Stimulated activated CD8-positive, alpha-beta memory T cell treated with anti-CD3 and anti-CD28 coated beads, Interleukin-4, amount 100 ng/mL, for 1 hour (primary cell): Measurements from ENCODE around the gene CAPSL.
"Not testable (repeated sequence)": the region's sequence is repeated elsewhere in the genome, so short reads cannot be mapped to it uniquely, and the experiment has no call there.

Experiments used
- DNase-seq, 2 donors: peaks; one replicate each; pipeline ENCODE4 v3.0.0-alpha.2; 2020; ENCODE audit warnings: low read depth in 2 of 2, low spot score in 1 of 2

The CAPSL gene

GRCh38 chr5:35908228-35908627 is 30.2 kb downstream of the CAPSL start:
- no peak for DNase-seq

- no peak for DNase-seq
Observed at GRCh38 chr5:35904443-35905132, 33.8 kb downstream of the CAPSL start.

DNA sequence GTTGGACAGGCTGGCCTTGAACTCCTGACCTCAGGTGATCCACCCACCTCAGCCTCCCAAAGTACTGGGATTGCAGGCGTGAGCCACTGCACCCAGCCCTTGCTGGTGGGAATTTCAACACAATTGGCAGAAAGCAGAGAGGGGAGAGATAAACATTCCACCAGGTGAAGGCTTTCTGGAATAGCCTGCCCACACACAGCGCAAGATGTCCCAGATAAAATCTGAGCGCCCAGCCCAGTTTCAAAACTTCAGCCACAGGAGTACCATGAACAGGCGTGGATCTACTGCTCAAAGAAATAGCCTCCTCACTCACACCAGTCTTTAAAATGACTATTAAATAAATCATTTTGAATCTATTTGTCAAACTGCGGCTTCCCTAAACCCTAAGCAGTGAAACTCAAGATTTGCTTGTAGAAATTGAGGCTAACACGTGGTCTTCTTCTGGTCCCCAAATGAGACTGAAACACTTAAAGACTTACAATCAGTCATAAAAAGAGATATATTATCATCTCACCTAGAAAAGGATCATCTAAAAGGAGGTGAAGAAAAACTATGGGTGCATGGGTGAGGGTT is 34.7 kb downstream of the CAPSL start:
- DNase-seq, result no peak

DNA sequence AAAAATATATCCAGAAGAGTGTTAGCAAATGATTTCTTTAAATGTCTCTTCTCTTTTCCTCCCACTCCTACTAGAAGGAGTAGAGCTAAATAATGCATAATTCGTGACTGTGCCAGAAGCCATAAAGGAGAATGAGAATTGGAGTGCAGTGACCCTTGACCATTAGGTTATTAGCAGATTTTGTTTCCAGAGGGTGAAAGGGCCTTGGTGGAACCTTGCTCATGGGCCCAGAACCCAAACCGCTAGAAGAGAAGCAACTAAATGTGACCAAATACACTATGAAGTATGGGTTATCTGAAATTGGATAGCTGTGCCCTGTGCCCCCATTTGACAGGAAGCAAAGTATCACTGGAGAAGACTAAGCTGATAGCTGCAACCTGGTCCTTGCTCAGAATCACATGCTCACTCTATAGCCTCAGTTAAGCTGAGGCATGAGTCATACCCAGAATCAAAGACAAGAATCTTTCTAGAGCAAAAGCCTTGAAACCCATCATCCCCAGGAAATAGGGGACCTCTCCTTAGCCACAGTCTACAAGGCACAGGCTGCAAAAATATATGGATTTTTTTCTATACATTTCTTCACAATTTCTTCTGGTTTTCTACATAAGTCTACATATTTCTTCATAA is 36.3 kb downstream of the CAPSL start:
- DNase-seq, result no peak

GRCh38 chr5:35900972-35901695 is 37.3 kb downstream of the CAPSL start:
- DNase-seq, result no peak

- no peak for DNase-seq
Observed at GRCh38 chr5:35899800-35900199, 38.6 kb downstream of the CAPSL start.

DNA sequence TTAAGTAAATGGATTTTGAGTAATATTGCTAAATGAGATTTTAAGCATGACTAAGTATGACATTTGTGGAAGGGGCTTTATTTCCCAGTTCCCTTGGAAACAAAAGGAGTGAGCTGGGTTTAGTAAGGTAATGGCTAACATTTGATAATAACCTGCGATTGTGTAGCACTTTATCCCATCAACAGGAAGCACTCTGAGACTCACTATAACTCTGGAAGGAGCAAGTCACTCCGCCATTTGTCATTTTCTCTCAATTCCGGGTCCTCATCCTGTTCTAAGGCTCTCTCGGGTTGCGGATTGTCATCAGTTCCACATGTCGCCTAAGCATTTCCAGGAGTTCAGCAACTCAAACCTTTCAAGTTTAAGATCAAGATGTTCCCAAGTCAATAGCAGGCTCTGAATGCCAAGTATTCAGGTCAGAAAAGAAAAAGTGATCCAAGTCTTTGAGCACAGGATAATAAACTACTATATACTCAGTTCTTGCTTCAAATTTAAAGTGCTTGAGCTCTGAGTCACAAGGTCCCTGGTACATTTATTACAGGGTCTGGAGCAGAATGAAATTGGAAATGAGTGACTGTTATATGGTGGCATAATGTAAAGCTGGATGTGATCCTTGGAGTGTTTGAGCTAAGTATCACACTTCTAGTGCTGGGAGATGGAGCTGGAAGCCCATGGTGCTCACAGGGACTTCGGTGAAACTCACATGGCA is 39.3 kb downstream of the CAPSL start:
- DNase-seq, result no peak

- no peak for DNase-seq
Observed at GRCh38 chr5:35894131-35894530, 44.3 kb downstream of the CAPSL start.

DNA sequence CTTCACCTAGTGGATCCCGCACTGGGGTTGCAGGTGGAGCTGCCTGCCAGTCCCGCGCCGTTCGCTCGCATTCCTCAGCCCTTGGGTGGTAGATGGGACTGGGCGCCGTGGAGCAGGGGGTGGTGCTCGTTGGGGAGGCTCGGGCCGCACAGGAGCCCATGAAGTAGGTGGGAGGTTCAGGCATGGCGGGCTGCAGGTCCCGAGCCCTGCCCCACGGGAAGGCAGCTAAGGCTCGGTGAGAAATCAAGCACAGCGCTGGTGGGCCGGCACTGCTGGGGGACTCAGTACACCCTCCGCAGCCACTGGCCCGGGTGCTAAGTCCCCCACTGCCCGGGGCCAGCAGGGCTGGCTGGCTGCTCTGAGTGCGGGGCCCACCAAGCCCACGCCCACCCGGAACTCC is 45.6 kb downstream of the CAPSL start:
- DNase-seq, result not testable (repeated sequence)

DNA sequence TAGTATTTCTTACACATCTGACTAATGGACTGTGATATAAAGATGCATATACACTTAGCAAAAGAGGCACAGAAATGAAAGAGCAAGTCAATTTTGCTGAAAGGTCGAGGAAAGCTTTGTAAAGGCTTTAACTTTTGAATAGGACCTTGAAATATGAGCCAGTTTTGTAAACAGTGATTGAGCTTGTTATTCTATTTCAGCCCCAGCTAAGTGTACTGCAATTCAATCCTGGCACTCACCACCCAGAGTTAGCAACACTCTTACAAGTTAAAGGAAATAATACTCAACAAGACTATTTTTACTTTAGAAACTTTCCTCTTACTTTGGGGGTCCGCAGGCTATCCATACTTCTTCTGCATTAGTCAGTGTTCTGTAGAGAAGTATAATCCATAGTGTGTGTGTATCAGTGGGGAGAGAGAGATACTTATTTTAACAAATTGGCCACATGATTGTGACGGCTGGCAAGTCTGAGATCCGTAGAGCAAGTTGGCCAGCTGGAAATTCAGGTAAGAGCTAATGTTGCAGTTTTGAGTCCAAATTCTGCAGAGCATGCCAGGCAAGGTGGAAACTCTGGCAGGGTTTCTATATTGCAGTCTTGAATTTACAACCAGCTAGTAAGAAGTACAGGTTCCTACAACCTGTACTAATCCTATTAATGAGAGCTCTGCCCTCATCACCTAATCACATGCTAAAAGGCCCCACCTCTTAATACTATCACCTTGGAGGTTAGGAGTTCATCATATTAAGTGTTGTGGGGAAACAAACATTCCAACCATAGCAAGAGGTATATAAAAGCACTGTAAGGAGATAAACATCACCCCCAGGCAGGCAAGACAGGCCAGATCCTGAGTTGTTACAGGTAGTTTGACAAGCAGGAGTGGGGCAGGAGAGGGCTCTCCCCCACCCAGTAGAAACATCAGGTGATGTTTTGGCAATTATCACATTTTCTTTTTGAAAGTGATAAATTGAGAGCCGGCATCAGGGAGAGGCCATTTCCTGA is 48.1 kb downstream of the CAPSL start:
- no peak for DNase-seq

DNA sequence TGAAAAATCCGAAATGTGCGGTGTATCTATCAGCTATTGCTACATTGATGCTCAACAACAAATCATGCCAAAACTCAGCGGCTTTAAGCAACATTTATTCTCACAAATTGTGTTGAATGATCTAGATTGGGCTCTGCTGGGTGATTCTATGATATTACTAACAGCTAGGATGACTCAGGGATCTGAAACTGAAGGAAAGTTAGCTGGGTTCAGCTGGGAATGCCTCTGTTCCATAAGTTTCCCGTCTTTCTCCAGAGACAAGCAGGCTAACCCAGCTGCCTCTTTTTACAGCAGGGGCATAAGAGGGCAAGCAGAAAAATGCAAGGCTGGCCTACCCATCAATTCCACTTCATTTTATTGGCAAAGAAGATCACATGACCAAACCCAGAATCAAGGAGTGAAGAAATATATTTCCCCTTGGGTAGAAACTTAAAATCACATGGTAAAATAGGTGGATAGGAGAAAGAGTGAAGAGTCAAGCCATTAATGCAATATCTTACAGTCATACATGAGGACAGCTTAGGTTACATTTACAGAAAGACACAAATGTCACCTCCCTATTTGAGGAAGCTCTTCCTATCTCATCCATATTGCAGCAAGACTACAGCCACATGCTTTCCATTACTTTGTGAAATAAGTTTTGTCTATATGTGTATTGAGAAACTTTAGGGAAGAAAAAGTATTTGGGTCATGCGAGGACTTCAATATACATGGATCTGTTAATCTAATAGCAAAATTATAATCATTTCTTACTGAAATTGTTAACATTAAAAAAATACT is 50.9 kb downstream of the CAPSL start:
- DNase-seq, result no peak

- DNase-seq, result no peak
Observed at GRCh38 chr5:35886381-35886780, 52.0 kb downstream of the CAPSL start.

DNA sequence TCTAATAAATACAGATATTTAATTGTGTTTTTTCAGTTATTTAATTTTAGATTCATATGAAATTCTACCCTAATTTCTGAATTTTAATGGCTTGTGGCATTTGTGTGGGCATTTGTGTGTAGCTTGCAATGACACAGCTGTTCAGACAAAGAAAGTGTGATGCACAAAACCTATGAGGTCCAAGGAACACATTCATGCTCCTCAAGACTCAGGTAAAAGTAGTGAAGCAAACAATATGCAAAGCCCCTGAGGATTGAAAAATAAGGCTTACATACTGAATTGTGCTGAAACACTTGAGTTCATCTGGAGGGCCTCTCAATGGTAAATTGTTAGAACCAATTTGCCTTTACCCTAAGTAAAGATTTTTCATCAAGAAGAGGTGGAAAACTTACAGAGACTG is 53.6 kb downstream of the CAPSL start:
- no peak for DNase-seq

DNA sequence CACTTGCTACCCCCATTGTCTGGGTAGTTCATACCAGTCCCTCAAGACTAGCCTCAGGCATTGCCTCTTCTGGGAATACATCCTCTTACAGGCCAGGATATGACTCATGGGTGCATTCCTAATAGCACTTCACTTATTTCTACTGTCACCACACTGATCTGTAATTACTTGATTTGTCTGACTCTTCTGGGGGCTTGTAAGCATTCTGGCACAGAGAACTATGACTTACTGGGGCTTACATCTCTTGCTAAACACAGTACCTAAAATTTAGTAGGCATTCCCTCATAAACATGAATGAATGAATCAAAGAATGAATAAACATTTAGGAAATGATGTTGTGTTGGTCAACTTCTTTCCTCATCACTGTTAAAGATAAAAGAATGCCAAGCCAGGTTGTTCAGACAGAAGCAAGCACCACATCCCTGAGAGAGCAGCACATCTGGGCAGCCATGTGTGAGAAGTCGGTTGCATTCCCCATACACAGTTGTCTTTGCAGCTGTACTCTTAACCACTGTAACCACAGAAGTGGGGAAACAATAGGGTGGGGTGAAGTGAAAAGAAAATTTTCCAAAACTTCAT is 54.1 kb downstream of the CAPSL start:
- DNase-seq, result no peak

DNA sequence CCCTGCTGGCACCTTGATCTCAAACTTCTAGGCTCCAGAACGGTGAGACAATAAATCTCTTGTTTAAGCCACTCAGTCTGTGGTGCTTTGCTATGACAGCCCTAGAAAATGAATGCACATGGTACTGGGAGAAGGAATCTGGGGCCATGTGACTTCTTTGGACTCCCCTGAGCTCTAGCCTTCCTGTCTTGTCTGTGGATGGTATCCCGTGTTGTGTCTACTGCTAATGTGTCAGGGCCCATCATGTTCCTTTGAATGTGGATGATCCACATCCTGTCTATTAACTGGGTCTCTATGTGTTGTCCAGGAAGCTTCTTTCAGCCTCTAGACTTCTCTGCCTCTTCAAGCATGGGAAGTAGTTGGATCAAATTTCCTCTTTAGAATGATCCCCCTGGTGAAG is 56.7 kb downstream of the CAPSL start:
- no peak for DNase-seq

- DNase-seq, result no peak
Observed at GRCh38 chr5:35880156-35880555, 58.3 kb downstream of the CAPSL start.

DNA sequence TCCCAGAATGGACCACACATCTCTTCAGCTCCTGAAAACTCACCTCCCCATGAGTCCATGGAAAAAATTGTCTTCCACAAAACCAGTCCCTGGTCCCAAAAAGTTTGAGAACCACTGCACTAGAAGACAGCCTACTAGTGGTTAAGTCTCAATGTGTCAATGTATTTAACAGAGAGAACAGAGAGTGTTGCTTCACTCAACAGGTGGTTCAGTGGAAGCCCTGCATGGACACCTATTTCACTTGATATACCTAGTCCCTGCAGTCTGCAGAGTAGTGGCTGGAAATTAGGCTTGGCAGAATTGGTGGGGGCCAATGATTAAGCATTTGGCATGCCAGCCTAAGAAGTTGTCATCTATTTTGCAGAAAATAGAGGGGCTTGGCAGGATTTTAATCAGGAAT is 58.8 kb downstream of the CAPSL start:
- no peak for DNase-seq

GRCh38 chr5:35879096-35879495 is 59.3 kb downstream of the CAPSL start:
- DNase-seq, result no peak

DNA sequence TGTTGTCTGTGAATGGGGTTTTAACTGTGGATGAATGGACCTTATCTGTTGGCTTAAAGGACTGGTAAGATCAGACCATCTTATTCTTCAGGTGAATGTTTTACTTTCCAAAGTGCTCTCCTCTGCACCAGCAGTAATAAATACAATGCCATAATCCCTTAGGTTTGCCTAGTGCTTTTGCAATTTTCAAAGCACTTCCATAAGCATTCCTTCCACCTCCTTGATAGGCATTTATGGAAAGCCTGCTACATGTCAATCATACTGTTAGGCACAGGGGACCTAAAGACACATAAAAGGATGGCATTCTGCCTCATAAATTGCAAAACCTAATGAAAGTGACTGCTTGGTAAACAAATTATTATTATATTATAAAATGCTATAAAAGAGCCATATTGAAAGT is 60.3 kb downstream of the CAPSL start:
- DNase-seq, result no peak
